ENCODE results near the gene CHEK2. TPM values are rescaled to one million over a fixed set of nuclear protein-coding genes. Genes with fewer than 3 reads are reported as not detected.
"Not testable (repeated sequence)": the region's sequence is repeated elsewhere in the genome, so short reads cannot be mapped to it uniquely, and the experiment has no call there.

The CHEK2 gene
- total RNA-seq, 1 experiment from 2014 or later = 44.7 TPM

DNA sequence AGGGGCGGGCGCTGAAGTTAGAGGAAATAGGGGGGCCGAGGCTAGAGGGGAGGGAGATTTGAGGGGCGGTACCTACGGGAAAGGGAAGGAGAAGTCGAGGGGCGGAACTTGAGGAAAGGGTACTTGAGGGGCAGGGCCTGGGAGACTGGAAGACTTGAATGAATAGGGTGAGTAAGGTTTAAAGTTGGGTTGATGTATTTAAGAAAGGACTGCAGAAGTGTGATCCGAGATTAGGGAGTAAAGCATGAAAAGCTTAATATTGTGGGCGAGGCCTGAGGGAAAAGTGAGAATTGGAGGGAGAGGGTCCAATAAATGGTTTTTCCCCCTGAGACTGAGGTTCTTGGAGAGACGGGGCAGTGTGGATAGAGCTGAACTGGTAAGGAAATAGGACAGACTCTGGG is 942 bp upstream of the CHEK2 start:
- DNase-seq (ENCODE audit: low read depth) = no peak

DNA sequence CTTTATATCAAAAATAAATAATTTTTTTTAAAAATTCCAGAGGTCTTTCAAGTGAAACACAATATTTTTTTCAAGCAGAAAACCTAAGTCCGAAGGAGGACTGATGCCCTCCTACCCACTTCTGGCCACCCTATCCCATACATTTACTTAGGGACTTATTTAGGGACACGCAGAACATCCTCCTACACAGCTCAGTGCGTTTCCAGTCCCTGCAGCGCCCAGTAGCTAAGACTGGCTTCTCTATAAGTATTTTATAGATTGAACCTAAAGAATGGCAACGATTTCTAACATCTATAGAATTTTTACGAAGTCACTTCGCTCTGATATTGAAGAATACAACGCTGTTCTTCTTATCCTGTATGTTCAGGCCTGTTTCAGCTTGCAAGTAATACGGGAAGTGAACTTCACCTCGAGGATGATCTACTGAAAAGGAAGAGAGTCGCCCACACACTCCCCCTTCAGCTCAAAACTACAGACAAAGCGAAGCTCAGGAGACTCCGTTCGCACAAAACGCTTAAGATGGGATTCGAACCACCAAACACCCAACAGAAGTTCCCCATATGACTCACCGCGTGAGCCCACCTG is 328 bp downstream of the CHEK2 start:
- DNase-seq (ENCODE audit: low read depth) = no peak

GRCh38 chr22:28738876-28739275 is 2.7 kb downstream of the CHEK2 start:
- DNase-seq (ENCODE audit: low read depth) = not testable (repeated sequence)

GRCh38 chr22:28737701-28738100 is 3.9 kb downstream of the CHEK2 start:
- no peak for DNase-seq (ENCODE audit: low read depth)

- DNase-seq (ENCODE audit: low read depth) = no peak
These were observed 5.1 kb downstream of the CHEK2 start for GRCh38 chr22:28736301-28737155.

DNA sequence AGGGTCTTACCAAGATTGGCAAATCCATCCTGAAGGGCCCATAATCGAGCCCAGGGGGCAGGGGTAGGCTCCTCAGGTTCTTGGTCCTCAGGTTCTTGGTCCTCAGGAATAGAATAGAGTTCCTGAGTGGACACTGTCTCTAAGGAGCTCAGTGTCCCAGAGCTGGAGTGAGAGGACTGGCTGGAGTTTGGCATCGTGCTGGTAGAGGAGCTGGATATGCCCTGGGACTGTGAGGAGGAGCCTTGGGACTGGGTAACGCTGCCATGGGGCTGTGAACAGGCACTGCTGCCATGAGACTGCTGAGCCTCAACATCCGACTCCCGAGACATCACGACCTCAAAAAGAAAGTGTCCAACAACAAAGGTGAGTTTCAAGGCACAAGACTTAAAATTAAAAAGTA is 7.2 kb downstream of the CHEK2 start:
- DNase-seq (ENCODE audit: low read depth) = no peak

GRCh38 chr22:28730179-28730578 is 11.4 kb downstream of the CHEK2 start:
- DNase-seq (ENCODE audit: low read depth) = no peak

DNA sequence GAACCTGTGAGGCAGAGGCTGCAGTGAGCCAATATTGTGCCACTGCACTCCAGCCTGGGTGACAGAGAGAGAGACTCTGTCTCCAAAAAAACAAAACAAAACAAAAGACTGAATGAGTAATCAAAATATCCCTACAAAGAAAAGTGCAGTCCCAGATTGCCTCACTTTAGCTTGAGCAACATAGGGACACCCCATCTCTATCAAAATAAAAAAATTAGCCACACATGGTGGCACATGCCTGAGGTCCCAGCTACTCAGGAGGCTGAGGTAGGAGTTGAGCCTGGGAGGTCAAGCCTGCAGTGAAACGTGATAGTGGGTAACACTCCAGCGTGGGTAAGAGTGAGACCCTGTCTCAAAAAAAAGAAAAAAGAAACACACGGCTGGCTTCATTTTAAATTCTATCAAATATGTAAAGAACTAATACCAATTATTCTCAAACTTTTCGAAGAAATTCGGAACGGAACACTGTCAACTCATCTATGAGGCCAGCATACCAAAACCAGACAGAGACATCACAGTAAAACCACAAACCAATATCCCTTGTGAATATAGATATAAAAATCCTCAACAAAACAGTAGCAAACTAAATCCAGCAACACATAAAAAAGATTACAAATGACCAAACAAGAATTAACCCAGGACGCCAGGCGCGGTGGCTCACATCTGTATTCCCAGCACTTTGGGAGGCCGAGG is 12.9 kb downstream of the CHEK2 start:
- no peak for DNase-seq (ENCODE audit: low read depth)

- DNase-seq (ENCODE audit: low read depth) = no peak
These were observed 13.6 kb downstream of the CHEK2 start for GRCh38 chr22:28728002-28728401.

DNA sequence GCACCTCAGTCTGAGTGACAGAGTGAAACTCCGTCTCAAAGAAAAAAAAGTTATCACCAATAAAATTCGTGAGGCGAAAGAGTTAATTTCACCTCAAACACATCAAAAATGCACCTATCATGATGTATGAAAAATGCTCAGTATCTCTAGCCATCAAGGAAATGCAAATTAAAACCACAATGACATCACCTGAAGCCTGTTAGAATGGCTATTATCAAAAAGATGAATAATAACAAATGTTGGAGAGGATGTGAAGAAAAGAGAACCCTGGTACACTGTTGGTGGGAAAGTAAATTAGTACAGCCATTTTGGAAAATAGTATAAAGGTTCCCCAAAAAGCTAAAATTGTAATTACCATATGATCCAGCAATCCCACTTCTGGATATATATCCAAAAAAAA is 23.6 kb downstream of the CHEK2 start:
- no peak for DNase-seq (ENCODE audit: low read depth)

DNA sequence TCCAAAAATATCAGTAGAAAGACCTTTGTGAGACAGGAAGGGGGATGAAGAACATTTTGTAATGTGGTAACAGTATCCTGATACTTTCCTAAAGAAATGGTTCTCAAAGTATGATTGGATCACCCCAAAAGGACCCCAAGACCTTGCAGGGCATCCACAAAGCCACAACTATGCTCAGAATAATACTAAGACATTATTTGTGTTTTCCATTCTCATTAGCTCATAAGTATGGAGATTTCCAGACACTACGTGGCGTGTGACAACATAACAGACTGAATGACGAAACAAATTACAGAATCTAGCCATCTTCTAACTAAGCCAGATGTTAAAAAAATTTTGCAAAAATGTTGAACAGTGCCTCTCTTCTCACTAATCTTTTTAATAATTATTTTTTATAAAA is 24.9 kb downstream of the CHEK2 start:
- DNase-seq (ENCODE audit: low read depth) = no peak

DNA sequence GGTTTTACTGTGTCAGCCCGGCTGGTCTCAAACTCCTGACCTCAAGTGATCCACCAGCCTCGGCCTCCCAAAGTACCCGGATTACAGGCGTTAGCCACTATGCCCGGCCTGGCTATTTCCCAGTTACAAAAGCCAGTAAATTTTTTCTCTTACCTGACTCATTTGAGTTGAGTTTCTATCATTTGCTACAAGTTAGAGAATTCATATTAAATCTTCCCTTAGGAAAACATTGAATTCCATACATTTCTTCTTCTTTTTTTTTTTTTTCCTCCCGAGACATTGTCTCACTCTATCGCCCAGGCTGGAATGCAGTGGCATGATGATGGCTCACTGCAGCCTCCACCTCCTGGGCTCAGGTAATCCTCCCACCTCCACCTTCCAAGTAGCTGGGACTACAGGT is 26.0 kb downstream of the CHEK2 start:
- no peak for DNase-seq (ENCODE audit: low read depth)

GRCh38 chr22:28714043-28714628 is 27.5 kb downstream of the CHEK2 start:
- peak; percentile 50 for DNase-seq (ENCODE audit: low read depth)

DNA sequence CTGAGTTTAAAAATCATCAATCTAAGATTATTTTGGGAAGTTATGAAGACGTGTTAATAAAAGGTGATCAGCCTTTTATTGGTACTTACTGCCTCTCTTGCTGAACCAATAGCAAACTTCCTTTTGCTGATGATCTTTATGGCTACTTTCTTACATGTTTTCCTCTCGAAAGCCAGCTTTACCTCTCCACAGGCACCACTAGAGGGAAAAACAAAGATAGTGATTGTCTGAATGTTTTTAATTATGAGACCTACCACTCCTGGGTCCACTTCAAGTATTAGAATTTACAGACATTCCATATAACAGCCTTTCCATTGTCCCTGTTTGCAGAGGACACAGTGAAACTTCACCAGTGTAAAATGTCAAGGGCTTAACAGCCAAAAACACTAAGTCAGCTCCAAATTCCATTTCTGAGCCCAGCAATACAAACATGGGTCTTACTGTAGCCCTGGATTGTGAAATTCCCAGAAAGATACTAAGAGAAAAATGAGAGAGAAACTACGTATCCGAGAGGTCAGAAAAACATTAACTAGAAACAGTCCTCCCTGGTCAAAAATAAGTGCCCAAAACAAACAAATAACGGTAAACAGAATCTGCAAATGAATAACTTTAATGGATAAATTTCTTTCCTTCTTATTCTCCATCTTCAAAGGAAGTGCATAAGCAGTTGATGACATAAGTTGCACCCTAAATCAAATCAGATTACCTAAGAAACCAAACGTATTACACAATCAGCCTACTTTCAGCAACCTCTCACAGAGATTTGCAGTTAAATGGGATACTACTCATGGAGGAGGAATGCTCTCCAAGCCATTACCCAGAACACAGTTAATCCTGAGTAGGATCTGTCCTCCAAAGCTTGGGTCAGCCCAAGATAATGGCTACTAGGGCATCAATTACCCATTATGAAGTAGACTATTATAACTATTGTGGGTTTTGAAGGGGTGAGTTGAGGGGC is 29.5 kb downstream of the CHEK2 start:
- peak; percentile 91 for DNase-seq (ENCODE audit: low read depth)

- no peak for DNase-seq (ENCODE audit: low read depth)
These were observed 30.3 kb downstream of the CHEK2 start for GRCh38 chr22:28711341-28711740.

- DNase-seq (ENCODE audit: low read depth) = peak; percentile 57
These were observed 30.9 kb downstream of the CHEK2 start for GRCh38 chr22:28710576-28711191.

DNA sequence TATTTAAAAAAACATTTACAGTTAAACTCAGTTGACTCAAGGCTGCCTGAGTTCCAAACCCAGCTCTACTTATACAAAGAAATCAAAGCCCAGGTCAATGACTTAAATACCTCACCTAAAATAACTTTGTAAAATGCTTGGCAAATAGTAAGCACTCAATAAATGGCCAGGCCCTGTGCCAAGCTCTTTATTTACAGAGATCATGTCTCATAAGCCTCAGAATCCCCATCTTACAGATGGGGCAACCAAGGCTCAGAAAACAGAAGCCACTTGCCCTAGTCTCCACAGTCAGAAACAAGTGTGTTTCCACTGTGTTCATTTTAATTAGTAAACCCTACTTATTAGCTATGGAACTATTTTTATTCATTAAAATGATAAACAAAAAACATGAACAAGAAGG is 31.5 kb downstream of the CHEK2 start:
- no peak for DNase-seq (ENCODE audit: low read depth)

DNA sequence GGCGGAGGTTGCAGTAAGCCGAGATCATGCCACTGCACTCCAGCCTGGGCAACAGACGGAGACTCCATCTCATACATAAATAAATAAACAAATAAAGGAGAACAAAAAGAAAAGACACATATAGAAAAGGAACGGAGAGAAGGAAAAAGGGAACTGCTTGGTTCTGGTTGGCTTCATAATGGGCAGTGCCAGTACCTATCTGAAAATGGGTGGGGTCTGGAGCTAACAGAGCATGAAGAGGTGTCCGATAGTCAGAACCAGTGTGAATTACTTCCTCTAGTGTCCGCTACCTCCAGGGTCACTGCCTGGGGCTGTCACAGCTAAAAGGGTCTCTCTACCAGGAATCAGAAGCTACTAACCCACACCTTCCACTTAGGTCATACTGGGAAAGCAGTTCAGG is 34.8 kb downstream of the CHEK2 start:
- no peak for DNase-seq (ENCODE audit: low read depth)

GRCh38 chr22:28703436-28703835 is 38.2 kb downstream of the CHEK2 start:
- no peak for DNase-seq (ENCODE audit: low read depth)

GRCh38 chr22:28702891-28703290 is 38.7 kb downstream of the CHEK2 start:
- DNase-seq (ENCODE audit: low read depth) = no peak
